ENCODE results near the gene GAS2L2. TPM values are rescaled to one million over a fixed set of nuclear protein-coding genes. Genes with fewer than 3 reads are reported as not detected.

The GAS2L2 gene
- total RNA-seq, 1 experiment from 2014 or later = 0.05 TPM

DNA sequence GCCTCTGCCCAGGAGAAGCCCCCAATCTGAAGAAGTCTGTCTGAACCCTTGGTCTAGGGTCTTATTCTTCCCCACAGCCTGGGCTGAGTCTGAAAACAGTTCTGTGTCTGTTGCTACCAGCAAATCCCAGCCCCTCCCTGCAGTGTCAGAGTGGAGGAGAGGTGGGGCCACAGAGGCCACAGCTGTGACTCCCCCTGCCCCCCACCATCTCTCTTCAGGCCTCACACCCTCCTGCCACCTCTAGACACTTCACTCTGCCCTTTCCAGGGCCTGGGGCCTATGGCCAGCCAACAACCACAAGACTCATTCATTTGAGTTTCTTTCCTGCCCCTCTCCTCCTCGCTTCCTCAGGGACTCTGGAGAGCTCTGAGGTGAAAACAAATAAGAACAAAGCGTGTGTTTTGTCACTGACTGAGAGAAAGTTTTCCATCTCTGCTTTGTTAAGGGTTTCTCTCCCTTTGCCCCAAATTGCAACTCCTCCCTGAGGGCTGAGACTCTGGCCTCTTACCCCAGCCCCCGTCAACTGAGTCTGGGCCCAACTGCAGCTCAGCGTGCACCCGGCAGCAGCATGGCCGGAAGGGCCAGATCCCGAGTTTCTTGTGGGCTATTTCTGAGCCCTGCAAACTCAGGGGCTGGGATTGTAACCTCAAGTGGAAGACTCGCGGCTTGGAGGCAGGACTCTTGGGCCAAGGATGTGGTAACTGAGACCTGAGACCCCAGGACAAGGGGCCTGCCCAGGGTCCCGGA is 20.8 kb upstream of the GAS2L2 start:
- no peak for DNase-seq (ENCODE audit: low read depth)

- DNase-seq (ENCODE audit: low read depth) = no peak
Observed at GRCh38 chr17:35773129-35773528, 20.1 kb upstream of the GAS2L2 start.

DNA sequence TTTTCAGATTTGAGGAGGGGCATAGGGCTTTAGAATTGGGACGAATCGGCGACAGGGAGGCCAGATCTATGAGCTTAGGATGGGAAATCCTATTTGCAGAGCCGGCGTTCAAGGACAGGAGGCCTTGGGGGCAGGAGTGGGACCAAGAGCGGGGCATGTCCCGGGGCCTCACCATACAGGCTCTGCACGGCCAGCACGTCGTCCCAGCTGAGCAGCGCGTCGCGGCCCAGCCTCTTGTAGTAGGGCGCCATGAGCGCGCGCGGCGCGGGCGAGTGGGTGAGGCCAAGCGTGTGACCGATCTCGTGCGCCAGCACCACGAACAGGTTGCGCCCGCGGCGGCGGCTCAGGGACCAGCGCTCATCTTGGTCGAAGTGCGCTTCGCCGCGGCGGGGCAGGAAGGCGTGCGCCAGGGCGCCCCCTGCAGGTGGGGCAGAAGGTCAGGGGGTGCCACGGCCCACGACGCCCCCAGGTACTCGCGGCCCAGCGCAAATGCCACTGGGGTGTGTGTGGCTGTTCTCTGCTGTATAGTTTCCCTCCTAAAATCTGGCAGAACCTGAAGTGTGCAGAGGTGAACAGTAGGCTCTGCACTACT is 17.0 kb upstream of the GAS2L2 start:
- DNase-seq (ENCODE audit: low read depth) = no peak

DNA sequence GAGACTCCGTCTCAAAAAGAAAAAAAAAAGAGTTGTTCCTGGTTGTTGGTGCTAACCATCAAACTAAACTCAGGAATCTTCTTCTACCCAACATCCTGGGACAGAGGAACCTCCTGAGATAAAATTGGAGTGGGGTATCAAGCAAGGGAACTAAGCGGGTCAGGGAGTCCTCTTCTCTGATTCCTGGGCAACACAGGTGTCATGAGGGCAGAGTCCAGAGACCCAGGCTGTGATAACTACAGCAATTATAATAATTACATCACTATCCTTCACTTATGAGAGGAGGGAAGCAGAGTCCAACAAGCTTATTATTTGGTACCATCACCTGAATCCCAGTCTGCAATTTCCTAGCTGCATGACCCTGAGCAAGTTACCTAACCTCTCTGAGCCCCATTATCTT is 15.8 kb upstream of the GAS2L2 start:
- no peak for DNase-seq (ENCODE audit: low read depth)

DNA sequence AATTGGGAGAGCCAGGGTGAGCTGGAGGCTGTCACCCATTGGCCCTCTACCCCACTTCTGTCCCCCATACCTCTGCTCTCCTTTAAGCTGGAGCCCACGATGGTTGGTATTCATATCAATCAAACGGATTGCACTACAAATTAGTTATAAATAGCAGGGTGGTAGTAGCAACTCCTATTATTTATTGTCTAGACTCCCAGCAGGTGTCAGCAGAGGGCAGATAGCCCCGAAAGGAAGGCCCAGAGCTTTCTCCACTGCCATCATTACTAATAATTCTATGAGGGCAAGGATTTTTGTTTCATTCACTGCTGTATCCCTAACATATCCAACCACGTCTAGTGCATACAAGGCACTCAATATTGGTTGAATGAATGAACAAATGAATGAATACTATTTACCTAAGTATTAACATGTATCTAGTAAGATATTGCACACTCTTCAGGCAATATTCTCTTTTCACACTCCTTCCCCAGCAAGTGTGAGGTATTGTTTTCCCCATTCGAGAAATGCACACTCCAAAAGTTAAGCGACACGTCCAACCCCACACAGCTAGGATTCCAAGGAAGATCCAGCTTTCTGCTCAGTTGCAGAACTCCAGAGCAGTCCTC is 14.0 kb upstream of the GAS2L2 start:
- peak; percentile 49 for DNase-seq (ENCODE audit: low read depth)

DNA sequence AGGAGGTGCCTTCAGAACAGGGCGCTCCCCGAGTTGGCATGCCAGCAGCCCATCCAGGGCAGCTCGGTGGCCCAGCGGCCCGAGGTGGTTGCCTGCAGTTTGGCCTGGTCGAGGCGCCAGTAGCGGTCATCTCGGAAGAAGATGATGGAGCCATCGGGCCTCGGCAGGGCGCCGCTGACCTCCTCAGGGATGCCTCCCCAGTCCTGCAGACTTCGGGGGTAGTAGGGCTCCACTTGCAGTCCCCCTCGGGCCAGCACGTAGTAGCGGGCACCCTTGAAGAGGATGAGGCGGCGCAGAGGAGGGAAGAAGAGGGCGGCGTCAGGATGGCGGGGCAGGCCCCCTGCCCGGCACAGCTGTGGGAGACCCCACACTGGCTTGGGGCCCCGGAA is 13.4 kb upstream of the GAS2L2 start:
- no peak for DNase-seq (ENCODE audit: low read depth)

DNA sequence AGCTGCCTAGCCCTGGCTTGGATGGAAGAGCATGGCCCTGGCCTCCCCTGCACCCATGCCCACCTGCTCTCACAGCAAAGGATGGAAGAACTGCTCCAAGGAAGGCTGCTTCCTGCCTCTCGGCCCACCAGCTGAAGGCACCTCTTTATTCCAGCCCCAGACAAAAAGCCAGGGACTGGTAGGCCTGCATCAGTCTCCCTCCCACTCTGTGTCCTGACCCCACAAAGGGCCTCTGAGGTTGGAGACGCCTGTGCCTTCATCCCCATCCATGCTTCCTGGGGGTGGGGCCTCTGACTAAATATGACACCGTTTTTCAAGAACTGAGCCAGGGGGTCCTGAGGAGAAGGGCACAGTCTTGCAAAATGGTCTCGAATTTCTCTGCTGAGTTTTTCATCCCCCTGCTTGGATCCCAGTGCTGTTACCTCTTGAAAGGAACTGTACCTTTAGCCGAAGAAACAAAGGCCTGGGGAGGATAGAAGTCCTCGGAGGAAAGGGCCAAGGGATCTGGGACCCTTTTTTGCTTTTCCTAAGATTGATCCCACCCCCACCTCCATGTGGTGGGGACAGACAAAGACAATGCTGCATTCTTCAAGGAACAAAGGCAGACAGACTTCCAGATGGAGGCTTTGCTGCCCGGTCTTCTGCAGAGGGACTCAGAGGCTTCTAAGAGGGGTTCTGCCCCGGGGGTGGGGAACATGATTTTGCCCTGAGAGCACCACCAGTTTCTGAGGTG is 12.9 kb upstream of the GAS2L2 start:
- no peak for DNase-seq (ENCODE audit: low read depth)

- no peak for DNase-seq (ENCODE audit: low read depth)
Observed at GRCh38 chr17:35765086-35765710, 12.2 kb upstream of the GAS2L2 start.

- DNase-seq (ENCODE audit: low read depth) = peak; percentile 82
Observed at GRCh38 chr17:35764123-35764991, 11.3 kb upstream of the GAS2L2 start.

DNA sequence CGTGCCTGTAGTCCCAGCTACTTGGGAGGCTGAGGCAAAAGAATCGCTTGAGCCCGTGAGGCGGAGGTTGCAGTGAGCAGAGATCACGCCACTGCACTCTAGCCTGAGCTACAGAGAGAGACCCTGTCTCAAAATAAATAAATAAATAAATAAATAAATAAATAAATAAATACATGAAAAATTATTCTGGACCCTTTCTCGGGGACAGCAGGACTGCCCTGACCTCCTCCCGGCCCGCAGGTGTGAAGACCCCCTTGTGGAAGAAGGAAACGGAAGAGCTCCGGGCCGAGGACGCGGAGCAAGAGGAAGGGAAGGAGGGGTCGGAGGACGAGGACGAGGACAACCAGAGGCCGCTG is 10.7 kb upstream of the GAS2L2 start:
- no peak for DNase-seq (ENCODE audit: low read depth)

DNA sequence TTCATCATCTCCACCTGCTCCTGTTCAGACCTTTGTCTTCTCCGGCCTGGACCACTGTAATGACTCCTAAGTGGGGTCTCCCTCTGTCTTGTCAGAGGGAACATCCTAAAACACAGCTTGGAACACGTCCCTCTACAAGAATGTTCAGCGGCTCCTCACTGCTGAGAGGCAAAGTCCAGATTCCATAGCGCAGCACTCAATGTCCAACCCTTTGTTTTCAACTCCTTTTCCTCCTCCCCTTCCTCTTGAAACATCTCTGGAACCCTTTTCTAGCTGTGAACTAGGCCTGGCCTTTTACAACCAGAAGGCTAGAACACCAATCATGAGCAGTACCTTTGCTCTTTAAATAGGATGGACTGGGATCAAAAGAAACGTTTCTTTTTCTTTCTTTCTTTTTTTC is 8.6 kb upstream of the GAS2L2 start:
- DNase-seq (ENCODE audit: low read depth) = no peak

GRCh38 chr17:35760587-35760986 is 7.5 kb upstream of the GAS2L2 start, which contains the start of gene C17orf50:
Gene C17orf50 (plus strand): TSS chr17:35760887. CDS start chr17:35760942, 55 bp downstream.
- no peak for DNase-seq (ENCODE audit: low read depth)

GRCh38 chr17:35757243-35757642 is 4.2 kb upstream of the GAS2L2 start:
- no peak for DNase-seq (ENCODE audit: low read depth)

DNA sequence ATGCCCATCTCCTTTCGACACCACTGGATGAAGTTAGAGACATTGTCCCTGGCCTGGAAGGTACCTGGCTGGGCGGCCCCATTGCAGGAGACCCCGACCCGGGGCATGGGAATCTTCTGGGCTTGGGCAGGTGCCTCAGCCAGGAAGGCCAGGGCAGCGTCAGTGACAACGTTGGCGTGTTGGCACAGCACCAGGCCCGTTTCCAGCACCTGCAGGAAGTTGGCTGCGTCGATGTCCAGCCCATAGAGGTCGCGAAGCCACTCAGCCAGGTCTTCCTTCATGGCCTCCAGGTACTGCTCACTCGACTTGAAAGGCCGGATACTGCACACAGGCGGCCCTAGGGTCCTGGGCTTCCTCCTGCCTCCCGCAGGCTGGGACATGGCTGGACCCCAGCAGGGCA is 568 bp downstream of the GAS2L2 start:
- no peak for DNase-seq (ENCODE audit: low read depth)

GRCh38 chr17:35751541-35751940 is 1.5 kb downstream of the GAS2L2 start:
- peak; percentile 17 for DNase-seq (ENCODE audit: low read depth)

- DNase-seq (ENCODE audit: low read depth) = no peak
Observed at GRCh38 chr17:35750526-35751395, 2.3 kb downstream of the GAS2L2 start.

DNA sequence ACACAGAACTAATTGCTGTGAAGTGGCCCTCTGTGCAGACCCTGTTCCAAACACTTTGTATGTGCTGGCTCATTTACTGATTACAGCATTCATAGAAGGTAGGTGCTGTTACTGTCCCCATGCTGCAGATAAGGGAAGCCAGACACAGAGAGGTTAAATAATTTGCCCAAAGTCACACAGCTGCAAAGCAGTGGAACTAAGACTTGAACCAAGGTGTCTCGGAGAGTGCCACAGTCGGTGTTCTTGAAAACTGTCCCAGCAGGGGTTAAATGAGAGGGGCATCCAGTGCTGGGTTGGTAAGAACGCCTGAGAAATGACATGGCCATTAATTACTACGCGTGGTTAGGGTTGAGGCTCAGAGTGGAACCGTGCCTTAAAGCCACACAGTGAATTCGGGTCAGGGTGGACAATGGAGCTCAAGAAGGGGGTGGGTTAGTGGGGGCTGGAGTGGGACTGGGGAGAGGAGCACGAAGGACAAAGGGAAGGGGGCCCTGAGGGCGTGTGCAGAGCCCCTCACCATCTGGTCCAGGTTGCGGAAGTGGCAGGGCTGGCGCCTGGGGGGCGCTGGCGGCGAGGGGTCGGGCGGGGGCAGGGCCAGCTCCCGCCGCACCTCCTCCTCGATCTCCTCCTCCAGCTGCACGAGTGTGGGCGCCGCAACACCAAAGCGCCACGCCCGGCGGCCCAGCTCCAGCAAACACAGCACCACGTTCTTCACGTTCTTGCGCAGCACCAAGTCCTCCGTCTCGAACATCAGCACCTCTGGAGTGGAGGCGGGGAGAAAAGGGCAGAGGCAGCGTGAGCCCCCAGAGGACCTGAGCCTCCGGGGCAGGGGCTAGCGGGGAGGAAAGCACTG is 3.3 kb downstream of the GAS2L2 start:
- DNase-seq (ENCODE audit: low read depth) = no peak

GRCh38 chr17:35748979-35749378 is 4.1 kb downstream of the GAS2L2 start:
- no peak for DNase-seq (ENCODE audit: low read depth)

All from HT1080 (cell line).